HepG2 (cell line): ENCODE data around the gene AADACL4. TPM values are rescaled to one million over a fixed set of nuclear protein-coding genes. Genes with fewer than 3 reads are reported as not detected.

ENCODE experiments used
- EP300 ChIP-seq, 3 experiments: sonication (generic) in 1 of 3; formaldehyde crosslinking in 1 of 3; IDR thresholded peaks; 2 replicates each; pipeline versions ENCODE4 v1.5.1 to v1.6.1; 2011 to 2020; ENCODE audit warnings: low read depth in 2 of 3, low read length in 2 of 3, borderline replicate concordance in 1 of 3, improper control_type of control experiment in 1 of 3, mild to moderate bottlenecking in 1 of 3, missing genetic modification reagents in 1 of 3, moderate library complexity in 1 of 3
- ERF ChIP-seq: IDR thresholded peaks from 2 replicates; pipeline ENCODE4 v1.6.1; 2018; ENCODE audit warnings: missing biosample characterization, missing genetic modification reagents
- GABPA ChIP-seq, 2 experiments: IDR thresholded peaks; 2 replicates each; pipeline ENCODE4 v1.6.1; 2011 to 2016; ENCODE audit warnings: low read depth in 2 of 2, low read length in 1 of 2, missing biosample characterization in 1 of 2, missing genetic modification characterization in 1 of 2
- GABPB1 ChIP-seq: IDR thresholded peaks from 2 replicates; pipeline ENCODE4 v1.6.1; 2016; ENCODE audit warnings: mild to moderate bottlenecking, missing genetic modification reagents, moderate library complexity, missing compliant biosample characterization
- IRF2 ChIP-seq: IDR thresholded peaks from 2 replicates; pipeline ENCODE4 v1.6.1; 2018; ENCODE audit warnings: missing genetic modification reagents, missing compliant biosample characterization
- KLF12 ChIP-seq: sonication (generic); formaldehyde crosslinking; IDR thresholded peaks from 2 replicates; pipeline ENCODE4 v1.4.0; 2020; ENCODE audit warnings: missing genetic modification reagents, borderline replicate concordance
- MTA1 ChIP-seq: sonication (generic); formaldehyde crosslinking; IDR thresholded peaks from 2 replicates; pipeline ENCODE4 v1.4.0; 2020; ENCODE audit warnings: missing genetic modification reagents, mild to moderate bottlenecking, borderline replicate concordance
- MTA3 ChIP-seq: sonication (generic); formaldehyde crosslinking; IDR thresholded peaks from 2 replicates; pipeline ENCODE4 v1.4.0; 2020; ENCODE audit warnings: missing genetic modification reagents
- NAIF1 ChIP-seq: sonication (generic); formaldehyde crosslinking; IDR thresholded peaks from 2 replicates; pipeline ENCODE4 v1.5.0; 2020; ENCODE audit warnings: mild to moderate bottlenecking, missing genetic modification reagents, borderline replicate concordance
- NCOA1 ChIP-seq: sonication (generic); formaldehyde crosslinking; IDR thresholded peaks from 2 replicates; pipeline ENCODE4 v1.9.0; 2021; ENCODE audit warnings: missing genetic modification reagents
- PAX8 ChIP-seq: sonication (generic); formaldehyde crosslinking; IDR thresholded peaks from 2 replicates; pipeline ENCODE4 v1.8.0; 2022; ENCODE audit warnings: mild to moderate bottlenecking, missing genetic modification reagents, borderline replicate concordance
- RAD21 ChIP-seq: fragments of 450-650 bp; formaldehyde crosslinking; IDR thresholded peaks from 2 replicates; pipeline ENCODE4 v1.5.0; 2020; ENCODE audit warnings: mild to moderate bottlenecking
- SKI ChIP-seq: fragments of 450-650 bp; IDR thresholded peaks from one replicate; pipeline ENCODE4 v1.6.1; 2018; ENCODE audit warnings: mild to moderate bottlenecking; ENCODE audit not compliant: partially characterized antibody
- SRY ChIP-seq: sonication (generic); formaldehyde crosslinking; IDR thresholded peaks from 2 replicates; pipeline ENCODE4 v1.8.0; 2022; ENCODE audit warnings: mild to moderate bottlenecking, missing genetic modification reagents
- TAF15 ChIP-seq: fragments of 200-400 bp; formaldehyde crosslinking; IDR thresholded peaks from one replicate; pipeline ENCODE4 v1.6.1; 2018; ENCODE audit warnings: mild to moderate bottlenecking, low read depth, low read length; ENCODE audit not compliant: poor library complexity, severe bottlenecking
- ZFP36 ChIP-seq: fragments of 150-350 bp; IDR thresholded peaks from 2 replicates; pipeline ENCODE4 v1.6.1; 2018; ENCODE audit warnings: borderline replicate concordance, low read length, low read depth; ENCODE audit not compliant: partially characterized antibody
- ZFP82 ChIP-seq: sonication (generic); formaldehyde crosslinking; IDR thresholded peaks from 2 replicates; pipeline ENCODE4 v1.5.1; 2020; ENCODE audit warnings: mild to moderate bottlenecking, missing genetic modification reagents, borderline replicate concordance
- ZNF460 ChIP-seq: sonication (generic); formaldehyde crosslinking; IDR thresholded peaks from 2 replicates; pipeline ENCODE4 v1.5.1; 2020; ENCODE audit warnings: missing genetic modification reagents, mild to moderate bottlenecking, borderline replicate concordance
- ZNF563 ChIP-seq: sonication (generic); formaldehyde crosslinking; IDR thresholded peaks from 2 replicates; pipeline ENCODE4 v1.8.0; 2022; ENCODE audit warnings: mild to moderate bottlenecking, moderate library complexity, missing genetic modification reagents
- polyA plus RNA-seq, 8 experiments: library from polyadenylated mRNA; depleted of rRNA in 3 of 8; stranded (reverse) in 7 of 8; unstranded in 1 of 8; fragments of >200 nt; fragmentation: Illumina TruSeq in 4 of 8; extraction: Trizol in 4 of 8; gene quantifications; 2 replicates each; pipeline versions ENCODE4 v1.2.1 to v1.2.3, GENCODE V29; 2011 to 2016; ENCODE audit warnings: low read depth in 4 of 8, missing spikeins in 1 of 8, mixed read lengths in 1 of 8; ENCODE audit not compliant: insufficient read depth in 1 of 8
- total RNA-seq, 5 experiments: library from RNA; depleted of rRNA; stranded (reverse); fragments of >200 nt; fragmentation: Illumina TruSeq; extraction: Trizol; gene quantifications; 2 replicates each; pipeline ENCODE4 v1.2.3, GENCODE V29; 2016; ENCODE audit warnings: low read depth in 1 of 5
- TF ChIP-seq, protein P1 (sequence below): sonication (generic); formaldehyde crosslinking; IDR thresholded peaks from 2 replicates; pipeline ENCODE4 v1.5.1; 2020; ENCODE audit warnings: missing genetic modification reagents, mild to moderate bottlenecking, borderline replicate concordance
- TF ChIP-seq, protein P2 (sequence below): sonication (generic); formaldehyde crosslinking; IDR thresholded peaks from 2 replicates; pipeline ENCODE4 v1.4.0; 2020; ENCODE audit warnings: mild to moderate bottlenecking, missing genetic modification reagents
- TF ChIP-seq, protein P3 (sequence below): sonication (generic); formaldehyde crosslinking; IDR thresholded peaks from 2 replicates; pipeline ENCODE4 v1.5.0; 2020; ENCODE audit warnings: mild to moderate bottlenecking, missing genetic modification reagents

AADACL4 gene
- total and polyA plus RNA-seq, 2 of the 13 experiments (the other 11 are each of a cell fraction or from before 2014, with no cell fraction given) = not detected

GRCh38 chr1:12617901-12618660 is 25.8 kb upstream of the AADACL4 start, which contains the start of gene DHRS3 (continued):
- peak; percentile 84; the same call in 1 of the 2 replicates for TF ChIP-seq SRY (CRISPR knock-in tag)
- TF ChIP-seq, protein P1, sequence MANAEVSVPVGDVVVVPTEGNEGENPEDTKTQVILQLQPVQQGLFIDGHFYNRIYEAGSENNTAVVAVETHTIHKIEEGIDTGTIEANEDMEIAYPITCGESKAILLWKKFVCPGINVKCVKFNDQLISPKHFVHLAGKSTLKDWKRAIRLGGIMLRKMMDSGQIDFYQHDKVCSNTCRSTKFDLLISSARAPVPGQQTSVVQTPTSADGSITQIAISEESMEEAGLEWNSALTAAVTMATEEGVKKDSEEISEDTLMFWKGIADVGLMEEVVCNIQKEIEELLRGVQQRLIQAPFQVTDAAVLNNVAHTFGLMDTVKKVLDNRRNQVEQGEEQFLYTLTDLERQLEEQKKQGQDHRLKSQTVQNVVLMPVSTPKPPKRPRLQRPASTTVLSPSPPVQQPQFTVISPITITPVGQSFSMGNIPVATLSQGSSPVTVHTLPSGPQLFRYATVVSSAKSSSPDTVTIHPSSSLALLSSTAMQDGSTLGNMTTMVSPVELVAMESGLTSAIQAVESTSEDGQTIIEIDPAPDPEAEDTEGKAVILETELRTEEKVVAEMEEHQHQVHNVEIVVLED (CRISPR knock-in tag) = no peak; the same call in 1 of the 2 replicates
- TF ChIP-seq RAD21 = peak; percentile 35; the same call in 1 of the 2 replicates
- no peak for TF ChIP-seq NCOA1 (CRISPR knock-in tag)
- 0 out of 2 replicates have a peak, but pooled peaks have one; percentile 52 for TF ChIP-seq ZNF563
- TF ChIP-seq ERF = no peak
- TF ChIP-seq NAIF1 (CRISPR knock-in tag) = 0 out of 2 replicates have a peak, but pooled peaks have one; percentile 36
- TF ChIP-seq, protein P2, sequence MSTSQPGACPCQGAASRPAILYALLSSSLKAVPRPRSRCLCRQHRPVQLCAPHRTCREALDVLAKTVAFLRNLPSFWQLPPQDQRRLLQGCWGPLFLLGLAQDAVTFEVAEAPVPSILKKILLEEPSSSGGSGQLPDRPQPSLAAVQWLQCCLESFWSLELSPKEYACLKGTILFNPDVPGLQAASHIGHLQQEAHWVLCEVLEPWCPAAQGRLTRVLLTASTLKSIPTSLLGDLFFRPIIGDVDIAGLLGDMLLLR (CRISPR knock-in tag) = peak; percentile 76; the same call in 1 of the 2 replicates
- TF ChIP-seq PAX8 = 0 out of 2 replicates have a peak, but pooled peaks have one; percentile 48
- 0 out of 2 replicates have a peak, but pooled peaks have one; percentile 32 for TF ChIP-seq ZFP82
- TF ChIP-seq MTA1 = 0 out of 2 replicates have a peak, but pooled peaks have one; percentile 72
- TF ChIP-seq SKI = peak; percentile 49
- peak; percentile 37; the same call in 1 of the 2 replicates for TF ChIP-seq IRF2 (CRISPR knock-in tag)
- TF ChIP-seq, protein P3, sequence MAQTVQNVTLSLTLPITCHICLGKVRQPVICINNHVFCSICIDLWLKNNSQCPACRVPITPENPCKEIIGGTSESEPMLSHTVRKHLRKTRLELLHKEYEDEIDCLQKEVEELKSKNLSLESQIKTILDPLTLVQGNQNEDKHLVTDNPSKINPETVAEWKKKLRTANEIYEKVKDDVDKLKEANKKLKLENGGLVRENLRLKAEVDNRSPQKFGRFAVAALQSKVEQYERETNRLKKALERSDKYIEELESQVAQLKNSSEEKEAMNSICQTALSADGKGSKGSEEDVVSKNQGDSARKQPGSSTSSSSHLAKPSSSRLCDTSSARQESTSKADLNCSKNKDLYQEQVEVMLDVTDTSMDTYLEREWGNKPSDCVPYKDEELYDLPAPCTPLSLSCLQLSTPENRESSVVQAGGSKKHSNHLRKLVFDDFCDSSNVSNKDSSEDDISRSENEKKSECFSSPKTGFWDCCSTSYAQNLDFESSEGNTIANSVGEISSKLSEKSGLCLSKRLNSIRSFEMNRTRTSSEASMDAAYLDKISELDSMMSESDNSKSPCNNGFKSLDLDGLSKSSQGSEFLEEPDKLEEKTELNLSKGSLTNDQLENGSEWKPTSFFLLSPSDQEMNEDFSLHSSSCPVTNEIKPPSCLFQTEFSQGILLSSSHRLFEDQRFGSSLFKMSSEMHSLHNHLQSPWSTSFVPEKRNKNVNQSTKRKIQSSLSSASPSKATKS = no peak
- no peak for TF ChIP-seq GABPA (IDR thresholded peaks at IDR 0.05; ENCODE audit: low read depth, low read length)
- TF ChIP-seq GABPA (CRISPR knock-in tag; IDR thresholded peaks at IDR 0.05; ENCODE audit: low read depth) = peak; percentile 7; the same call in 1 of the 2 replicates
- TF ChIP-seq EP300 (IDR thresholded peaks at IDR 0.05; ENCODE audit: low read depth in 2 of 2, low read length in 2 of 2) = peak in 1 of 2 experiments; percentile 58; a peak in 1 of 4 replicates
- no peak for TF ChIP-seq EP300 (CRISPR knock-in tag; IDR thresholded peaks at IDR 0.05; ENCODE audit: borderline replicate concordance)
- no peak for TF ChIP-seq MTA3 (CRISPR knock-in tag)
- peak; percentile 69 for TF ChIP-seq GABPB1 (CRISPR knock-in tag)
- peak; percentile 89 for TF ChIP-seq TAF15
- TF ChIP-seq KLF12 = no peak
- TF ChIP-seq ZNF460 (CRISPR knock-in tag) = no peak
- no peak for TF ChIP-seq ZFP36
